ENCODE data around the gene PHF13.

Gene PHF13

GRCh38 chr1:6666696-6667095 is 53.2 kb downstream of the PHF13 start:
- TF ChIP-seq MYC (IDR thresholded peaks at IDR 0.05; ENCODE audit: low read depth, low read length) (no peak), POLR2A (IDR thresholded peaks at IDR 0.05; ENCODE audit: extremely low read depth, insufficient read length) (no peak), CTCF (IDR thresholded peaks at IDR 0.05; ENCODE audit: low read depth, low read length) (no peak), MAX (IDR thresholded peaks at IDR 0.05; ENCODE audit: low read depth, low read length) (no peak)
- H3K4me3 ChIP-seq (ENCODE audit: low read depth, low read length): no peak overlapping the region
- DNase-seq (ENCODE audit: low read depth): no peak

GRCh38 chr1:6667139-6667538 is 53.6 kb downstream of the PHF13 start:
- no peak for TF ChIP-seq MAX (IDR thresholded peaks at IDR 0.05; ENCODE audit: low read depth, low read length)
- TF ChIP-seq POLR2A (IDR thresholded peaks at IDR 0.05; ENCODE audit: extremely low read depth, insufficient read length): no peak
- no peak for TF ChIP-seq MYC (IDR thresholded peaks at IDR 0.05; ENCODE audit: low read depth, low read length)
- no peak for TF ChIP-seq CTCF (IDR thresholded peaks at IDR 0.05; ENCODE audit: low read depth, low read length)
- H3K4me3 ChIP-seq (ENCODE audit: low read depth, low read length): no peak overlapping the region
- no peak for DNase-seq (ENCODE audit: low read depth)

- TF ChIP-seq MYC (IDR thresholded peaks at IDR 0.05; ENCODE audit: low read depth, low read length) (no peak), POLR2A (IDR thresholded peaks at IDR 0.05; ENCODE audit: extremely low read depth, insufficient read length) (no peak), MAX (IDR thresholded peaks at IDR 0.05; ENCODE audit: low read depth, low read length) (no peak), CTCF (IDR thresholded peaks at IDR 0.05; ENCODE audit: low read depth, low read length) (no peak)
- no peak for DNase-seq (ENCODE audit: low read depth)
- no peak overlapping the region for H3K4me3 ChIP-seq (ENCODE audit: low read depth, low read length)
These were observed 55.0 kb downstream of the PHF13 start for GRCh38 chr1:6668503-6668902.

GRCh38 chr1:6672558-6672957 is 59.0 kb downstream of the PHF13 start:
- DNase-seq (ENCODE audit: low read depth): no peak
- H3K4me3 ChIP-seq (ENCODE audit: low read depth, low read length): no peak overlapping the region
- TF ChIP-seq MYC (IDR thresholded peaks at IDR 0.05; ENCODE audit: low read depth, low read length) (no peak), POLR2A (IDR thresholded peaks at IDR 0.05; ENCODE audit: extremely low read depth, insufficient read length) (no peak), MAX (IDR thresholded peaks at IDR 0.05; ENCODE audit: low read depth, low read length) (no peak)
